ENCODE data around the gene ORM1. TPM values are rescaled to one million over a fixed set of nuclear protein-coding genes. Genes with fewer than 3 reads are reported as not detected.
"Not testable (repeated sequence)": the region's sequence is repeated elsewhere in the genome, so short reads cannot be mapped to it uniquely, and the experiment has no call there.

Gene ORM1
- total RNA-seq, 1 donor from 2014 or later: not detected

GRCh38 chr9:114332474-114333040 is 9.7 kb downstream of the ORM1 start:
- peaks cover 30% of the 10 kb centered on the region for H3K36me3 Mint-ChIP-seq (ENCODE audit: low read depth)
- H3K27me3 Mint-ChIP-seq; H3K9me3 Mint-ChIP-seq; H3K4me3 Mint-ChIP-seq; H3K4me1 Mint-ChIP-seq; intact Hi-C loops (cut with micrococcal nuclease); H3K27ac Mint-ChIP-seq: not testable (repeated sequence)
- DNase-seq: peak; percentile 60

- intact Hi-C loops (cut with micrococcal nuclease); H3K9me3 Mint-ChIP-seq; H3K4me1 Mint-ChIP-seq; DNase-seq; H3K4me3 Mint-ChIP-seq; H3K27me3 Mint-ChIP-seq; H3K27ac Mint-ChIP-seq: not testable (repeated sequence)
- peaks cover 38% of the 10 kb centered on the region for H3K36me3 Mint-ChIP-seq (ENCODE audit: low read depth)
Observed at GRCh38 chr9:114333718-114334117, 10.8 kb downstream of the ORM1 start.

- no peaks in the 10 kb centered on the region for H3K9me3 Mint-ChIP-seq
- no peak overlapping the region for H3K27ac Mint-ChIP-seq
- H3K4me1 Mint-ChIP-seq: peaks cover 8% of the 10 kb centered on the region
- intact Hi-C loops (cut with micrococcal nuclease): no loop called here
- DNase-seq: no peak
- H3K4me3 Mint-ChIP-seq: no peak overlapping the region
- H3K36me3 Mint-ChIP-seq (ENCODE audit: low read depth): peaks cover 45% of the 10 kb centered on the region
- H3K27me3 Mint-ChIP-seq: no peaks in the 10 kb centered on the region
Observed at GRCh38 chr9:114334490-114334889, 11.6 kb downstream of the ORM1 start.

GRCh38 chr9:114335745-114336144 is 12.8 kb downstream of the ORM1 start:
- Mint-ChIP-seq H3K36me3 (ENCODE audit: low read depth) (peaks cover 57% of the 10 kb centered on the region), H3K9me3 (no peaks in the 10 kb centered on the region), H3K4me3 (no peak overlapping the region), H3K27me3 (no peaks in the 10 kb centered on the region), H3K27ac (no peak overlapping the region), H3K4me1 (peaks cover 10% of the 10 kb centered on the region)
- intact Hi-C loops (cut with micrococcal nuclease): no loop called here
- DNase-seq: peak; percentile 53

- Mint-ChIP-seq H3K9me3 (no peaks in the 10 kb centered on the region), H3K36me3 (ENCODE audit: low read depth) (peaks cover 60% of the 10 kb centered on the region), H3K4me1 (peaks cover 10% of the 10 kb centered on the region), H3K4me3 (no peak overlapping the region), H3K27me3 (no peaks in the 10 kb centered on the region), H3K27ac (peak overlapping the region; percentile 45)
- intact Hi-C loops (cut with micrococcal nuclease): no loop called here
- peak; percentile 53 for DNase-seq
Observed at GRCh38 chr9:114336157-114336556, 13.3 kb downstream of the ORM1 start.

GRCh38 chr9:114336699-114337395 is 13.9 kb downstream of the ORM1 start:
- Mint-ChIP-seq H3K27ac (no peak overlapping the region), H3K4me3 (no peak overlapping the region), H3K27me3 (no peaks in the 10 kb centered on the region), H3K4me1 (peaks cover 10% of the 10 kb centered on the region), H3K9me3 (no peaks in the 10 kb centered on the region), H3K36me3 (ENCODE audit: low read depth) (peaks cover 67% of the 10 kb centered on the region)
- DNase-seq: peak; percentile 54
- intact Hi-C loops (cut with micrococcal nuclease): no loop called here

GRCh38 chr9:114338187-114338586 is 15.3 kb downstream of the ORM1 start:
- Mint-ChIP-seq H3K4me1 (peaks cover 8% of the 10 kb centered on the region), H3K27ac (no peak overlapping the region), H3K27me3 (no peaks in the 10 kb centered on the region), H3K36me3 (ENCODE audit: low read depth) (peaks cover 75% of the 10 kb centered on the region), H3K4me3 (no peak overlapping the region), H3K9me3 (no peaks in the 10 kb centered on the region)
- intact Hi-C loops (cut with micrococcal nuclease): loop anchor here (2.0 kb wide), 1 partner anchor 67 kb away; no protein-coding TSS in a partner anchor
- DNase-seq: no peak

- intact Hi-C loops (cut with micrococcal nuclease): loop anchor here (1.0 to 2.0 kb wide), 3 partner anchors 47 to 314 kb away; no protein-coding TSS in a partner anchor
- Mint-ChIP-seq H3K27ac (no peak overlapping the region), H3K36me3 (ENCODE audit: low read depth) (peaks cover 85% of the 10 kb centered on the region), H3K27me3 (no peaks in the 10 kb centered on the region), H3K4me1 (peaks cover 13% of the 10 kb centered on the region), H3K4me3 (no peak overlapping the region), H3K9me3 (no peaks in the 10 kb centered on the region)
- DNase-seq: peak; percentile 84
Observed at GRCh38 chr9:114339130-114339908, 16.4 kb downstream of the ORM1 start.

GRCh38 chr9:114341152-114341830 is 18.4 kb downstream of the ORM1 start:
- DNase-seq: no peak

GRCh38 chr9:114341991-114342390 is 19.1 kb downstream of the ORM1 start:
- H3K4me3 Mint-ChIP-seq: no peak overlapping the region
- H3K4me1 Mint-ChIP-seq: peaks cover 19% of the 10 kb centered on the region
- peaks cover 86% of the 10 kb centered on the region for H3K36me3 Mint-ChIP-seq (ENCODE audit: low read depth)
- no peak for DNase-seq
- intact Hi-C loops (cut with micrococcal nuclease): no loop called here
- H3K9me3 Mint-ChIP-seq: no peaks in the 10 kb centered on the region
- H3K27ac Mint-ChIP-seq: peak overlapping the region; percentile 63
- no peaks in the 10 kb centered on the region for H3K27me3 Mint-ChIP-seq

More at GRCh38 chr9:114341152-114341830, 18.4 kb downstream of the ORM1 start:
- no peaks in the 10 kb centered on the region for H3K9me3 Mint-ChIP-seq
- intact Hi-C loops (cut with micrococcal nuclease): no loop called here
- H3K36me3 Mint-ChIP-seq (ENCODE audit: low read depth): peaks cover 85% of the 10 kb centered on the region
- H3K27me3 Mint-ChIP-seq: no peaks in the 10 kb centered on the region
- no peak overlapping the region for H3K27ac Mint-ChIP-seq
- H3K4me1 Mint-ChIP-seq: peaks cover 14% of the 10 kb centered on the region
- H3K4me3 Mint-ChIP-seq: no peak overlapping the region

GRCh38 chr9:114342755-114343440 is 20.0 kb downstream of the ORM1 start:
- Mint-ChIP-seq H3K27ac (peak overlapping the region; percentile 48), H3K4me1 (peaks cover 20% of the 10 kb centered on the region), H3K4me3 (no peak overlapping the region), H3K9me3 (no peaks in the 10 kb centered on the region), H3K36me3 (ENCODE audit: low read depth) (peaks cover 85% of the 10 kb centered on the region), H3K27me3 (no peaks in the 10 kb centered on the region)
- DNase-seq: no peak
- intact Hi-C loops (cut with micrococcal nuclease): no loop called here

GRCh38 chr9:114343471-114344187 is 20.7 kb downstream of the ORM1 start:
- no peaks in the 10 kb centered on the region for H3K27me3 Mint-ChIP-seq
- DNase-seq: no peak
- H3K4me3 Mint-ChIP-seq: no peak overlapping the region
- no peaks in the 10 kb centered on the region for H3K9me3 Mint-ChIP-seq
- peak overlapping the region; percentile 59 for H3K27ac Mint-ChIP-seq
- H3K4me1 Mint-ChIP-seq: peaks cover 28% of the 10 kb centered on the region
- intact Hi-C loops (cut with micrococcal nuclease): no loop called here
- H3K36me3 Mint-ChIP-seq (ENCODE audit: low read depth): peaks cover 87% of the 10 kb centered on the region

GRCh38 chr9:114344188-114344566 is 21.3 kb downstream of the ORM1 start:
- Mint-ChIP-seq H3K4me3 (no peak overlapping the region), H3K27ac (peak overlapping the region; percentile 59), H3K9me3 (no peaks in the 10 kb centered on the region), H3K27me3 (no peaks in the 10 kb centered on the region), H3K4me1 (peaks cover 28% of the 10 kb centered on the region), H3K36me3 (ENCODE audit: low read depth) (peaks cover 87% of the 10 kb centered on the region)
- intact Hi-C loops (cut with micrococcal nuclease): no loop called here
- DNase-seq: no peak
